Stimulated activated CD4-positive, alpha-beta T cell treated with anti-CD3 and anti-CD28 coated beads, Interleukin-4, amount 100 ng/mL, for 24 hours (primary cell): ENCODE measurements around the gene LTBP1.
"Not testable (repeated sequence)": the region's sequence is repeated elsewhere in the genome, so short reads cannot be mapped to it uniquely, and the experiment has no call there.

Source experiments
- DNase-seq: peaks from one replicate; pipeline ENCODE4 v3.0.0-alpha.2; 2020

The LTBP1 gene

GRCh38 chr2:33158482-33159003 lies 211.8 kb downstream of the LTBP1 start:
- no peak for DNase-seq

- DNase-seq: no peak
Measured at GRCh38 chr2:33160191-33160590, 213.4 kb downstream of the LTBP1 start.

GRCh38 chr2:33166287-33166881 lies 219.6 kb downstream of the LTBP1 start:
- DNase-seq: no peak

- no peak for DNase-seq
Measured at GRCh38 chr2:33167622-33168245, 221.0 kb downstream of the LTBP1 start.

GRCh38 chr2:33168425-33168824 lies 221.7 kb downstream of the LTBP1 start:
- no peak for DNase-seq

GRCh38 chr2:33168922-33169321 lies 222.2 kb downstream of the LTBP1 start:
- DNase-seq: no peak

GRCh38 chr2:33170251-33170650 lies 223.5 kb downstream of the LTBP1 start:
- DNase-seq: not testable (repeated sequence)

- no peak for DNase-seq
Measured at GRCh38 chr2:33177627-33178026, 230.9 kb downstream of the LTBP1 start.

- no peak for DNase-seq
Measured at GRCh38 chr2:33178209-33178608, 231.5 kb downstream of the LTBP1 start.

- DNase-seq: no peak
Measured at GRCh38 chr2:33180915-33181314, 234.2 kb downstream of the LTBP1 start.

GRCh38 chr2:33181466-33181865 lies 234.7 kb downstream of the LTBP1 start:
- DNase-seq: no peak

GRCh38 chr2:33184041-33184440 lies 237.3 kb downstream of the LTBP1 start:
- no peak for DNase-seq

- DNase-seq: no peak
Measured at GRCh38 chr2:33186937-33187336, 240.2 kb downstream of the LTBP1 start.

- DNase-seq: no peak
Measured at GRCh38 chr2:33188799-33189198, 242.0 kb downstream of the LTBP1 start.

- DNase-seq: no peak
Measured at GRCh38 chr2:33190393-33190937, 243.7 kb downstream of the LTBP1 start.

GRCh38 chr2:33195891-33196290 lies 249.1 kb downstream of the LTBP1 start:
- no peak for DNase-seq

- no peak for DNase-seq
Measured at GRCh38 chr2:33196700-33197099, 249.9 kb downstream of the LTBP1 start.

GRCh38 chr2:33197198-33197938 lies 250.6 kb downstream of the LTBP1 start:
- no peak for DNase-seq

- no peak for DNase-seq
Measured at GRCh38 chr2:33202641-33203522, 256.1 kb downstream of the LTBP1 start.

GRCh38 chr2:33204945-33205344 lies 258.2 kb downstream of the LTBP1 start:
- DNase-seq: no peak

- DNase-seq: no peak
Measured at GRCh38 chr2:33205693-33206434, 259.1 kb downstream of the LTBP1 start.

GRCh38 chr2:33207151-33207740 lies 260.5 kb downstream of the LTBP1 start:
- DNase-seq: no peak
